Tongue (tissue), 2 donors: ENCODE results near the gene RPP14. TPM values are rescaled to one million over a fixed set of nuclear protein-coding genes. Genes with fewer than 3 reads are reported as not detected.
A peak's percentile ranks its signal among the peaks of the same experiment; 100 is the strongest.
"Not testable (repeated sequence)": the region's sequence is repeated elsewhere in the genome, so short reads cannot be mapped to it uniquely, and the experiment has no call there.

Experiments
- DNase-seq: peaks from one replicate; pipeline ENCODE4 v3.0.0-alpha.2; 2015
- total RNA-seq: library from RNA; depleted of rRNA; stranded (reverse); fragments of >200 nt; gene quantifications from one replicate; pipeline ENCODE4 v1.2.3, GENCODE V29; 2014

RPP14 gene
- 29.1 TPM for total RNA-seq

DNA sequence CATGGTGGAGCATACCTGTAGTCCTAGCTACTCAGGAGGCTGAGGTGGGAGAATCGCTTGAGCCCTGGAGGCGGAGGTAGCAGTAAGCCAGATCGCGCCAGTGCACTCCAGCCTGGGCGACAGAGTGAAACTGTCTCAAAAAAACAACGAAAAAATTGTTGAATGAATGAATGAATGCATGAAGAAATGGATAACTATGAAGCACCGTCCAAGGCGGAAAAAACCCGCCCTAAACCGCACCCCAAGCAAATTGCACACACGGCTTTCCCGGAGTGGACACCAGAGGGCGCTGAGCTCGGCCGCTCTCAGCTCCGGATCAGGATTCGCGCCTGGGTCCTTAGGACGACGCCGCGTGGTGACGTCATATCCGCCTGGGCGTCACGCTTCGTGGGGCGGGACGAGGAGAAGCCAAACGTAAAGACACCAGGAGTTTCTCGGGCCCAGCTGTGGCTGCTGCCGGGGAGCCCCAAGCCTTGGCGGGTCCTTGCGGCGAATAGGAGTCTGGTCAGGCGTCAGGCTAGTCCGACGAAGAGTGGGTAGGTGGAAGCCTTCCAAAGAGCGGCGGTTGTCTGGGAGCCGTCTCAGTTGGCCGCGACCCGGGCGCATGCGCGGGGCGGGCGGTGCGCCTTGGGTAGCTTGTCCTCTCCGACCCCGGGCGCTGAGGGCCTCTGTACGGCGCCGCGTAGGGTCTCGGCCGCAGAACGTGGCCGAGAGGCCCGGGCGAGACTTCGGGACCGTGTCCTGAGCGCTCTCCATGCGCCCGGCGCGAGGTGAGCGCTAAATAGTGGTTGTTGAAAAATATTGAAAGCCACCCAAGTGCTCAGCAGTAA is at the start of gene RPP14, which contains the start of gene HTD2:
Gene RPP14, plus strand, starts transcription at position 364 of the 830 bp plus-strand sequence. CDS start 4,085 bp downstream, outside the sequence.
Gene HTD2, plus strand, starts transcription at position 639 of the 830 bp plus-strand sequence. CDS start 11,094 bp downstream, outside the sequence.
- DNase-seq = peak; percentile 99

- no peak for DNase-seq
These were observed 49.5 kb upstream of the RPP14 start for GRCh38 chr3:58256511-58256910.

- no peak for DNase-seq
These were observed 47.5 kb upstream of the RPP14 start for GRCh38 chr3:58258392-58259055.

DNA sequence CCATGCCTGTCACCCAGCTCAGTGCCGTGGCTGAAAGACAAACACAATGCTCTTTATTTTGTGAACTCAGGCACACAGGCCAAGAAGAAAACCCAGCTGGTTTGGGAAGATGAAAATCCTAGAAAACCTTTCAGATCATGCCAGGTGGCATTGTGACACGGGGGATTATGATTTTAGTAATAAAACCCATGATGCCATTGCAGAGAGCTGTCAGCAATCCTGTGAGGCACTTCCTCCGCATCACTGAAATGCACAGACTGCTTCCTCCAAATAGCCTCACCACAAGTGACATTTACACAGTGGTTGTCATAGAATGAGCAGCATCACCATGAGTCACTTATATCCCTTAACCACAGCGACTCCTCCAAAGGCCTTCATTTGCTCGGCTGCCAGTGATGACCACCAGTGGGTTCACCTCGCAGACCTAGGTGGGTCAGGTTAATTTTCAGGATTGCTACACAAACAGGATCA is 45.7 kb upstream of the RPP14 start:
- DNase-seq = peak; percentile 46

DNA sequence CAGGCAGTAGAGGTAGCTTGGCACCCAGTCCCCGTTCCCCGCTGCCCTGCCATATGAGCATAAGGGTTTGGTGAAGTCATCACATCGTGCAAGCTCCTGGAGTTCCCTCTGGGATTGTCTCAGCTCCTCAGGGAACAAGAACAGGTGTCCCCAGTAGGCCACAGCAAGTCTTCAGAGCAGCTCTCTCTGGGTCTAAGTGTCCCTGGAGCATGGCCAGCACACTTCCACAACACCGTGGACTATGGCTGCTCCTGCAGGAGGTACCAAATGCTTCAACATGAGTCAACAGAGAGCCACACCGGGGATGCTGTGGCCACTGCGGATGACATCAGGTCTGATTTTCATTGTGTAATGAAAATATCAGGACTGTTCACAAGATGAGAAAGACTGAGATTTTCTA is 45.3 kb upstream of the RPP14 start:
- DNase-seq = peak; percentile 46

GRCh38 chr3:58261954-58262666 is 43.9 kb upstream of the RPP14 start:
- no peak for DNase-seq

DNA sequence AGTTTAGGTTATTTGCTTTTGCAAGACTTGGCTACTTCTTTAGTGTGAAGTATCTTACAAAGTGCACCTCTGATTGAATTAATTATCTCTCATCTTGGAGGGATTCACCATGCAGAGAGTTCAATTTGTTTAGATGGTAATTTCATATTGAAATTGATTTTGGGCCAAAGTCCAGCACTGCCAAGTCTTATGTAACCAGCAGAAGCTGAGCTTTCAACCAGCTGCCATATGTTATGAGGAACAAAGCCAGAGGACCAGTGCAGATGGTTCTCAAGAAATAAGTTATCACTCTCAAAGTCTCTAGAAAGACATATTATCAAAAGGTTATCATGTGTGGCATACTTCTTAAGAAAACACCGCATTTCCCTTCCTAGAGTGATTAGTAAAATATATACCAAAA is 39.5 kb upstream of the RPP14 start:
- DNase-seq = peak; percentile 70

DNA sequence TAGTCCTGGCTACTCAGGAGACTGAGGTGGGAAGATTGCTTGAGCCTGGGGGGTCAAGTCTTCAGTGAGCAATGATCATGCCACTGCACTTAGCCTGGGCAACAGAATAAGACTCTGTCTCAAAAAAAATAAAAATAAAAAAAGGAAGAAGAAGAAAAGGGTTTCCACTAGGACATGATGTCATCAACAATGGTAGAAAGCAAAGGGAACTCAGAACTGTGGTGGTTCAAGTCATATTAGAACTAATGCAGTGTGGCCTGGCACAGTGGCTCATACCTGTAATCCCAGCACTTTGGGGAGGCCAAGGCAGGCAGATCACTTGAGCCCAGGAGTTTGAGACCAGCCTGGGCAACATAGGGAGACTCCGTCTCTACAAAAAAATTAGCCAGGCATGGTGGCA is 38.5 kb upstream of the RPP14 start:
- not testable (repeated sequence) for DNase-seq

- no peak for DNase-seq
These were observed 36.7 kb upstream of the RPP14 start for GRCh38 chr3:58269356-58269755.

DNA sequence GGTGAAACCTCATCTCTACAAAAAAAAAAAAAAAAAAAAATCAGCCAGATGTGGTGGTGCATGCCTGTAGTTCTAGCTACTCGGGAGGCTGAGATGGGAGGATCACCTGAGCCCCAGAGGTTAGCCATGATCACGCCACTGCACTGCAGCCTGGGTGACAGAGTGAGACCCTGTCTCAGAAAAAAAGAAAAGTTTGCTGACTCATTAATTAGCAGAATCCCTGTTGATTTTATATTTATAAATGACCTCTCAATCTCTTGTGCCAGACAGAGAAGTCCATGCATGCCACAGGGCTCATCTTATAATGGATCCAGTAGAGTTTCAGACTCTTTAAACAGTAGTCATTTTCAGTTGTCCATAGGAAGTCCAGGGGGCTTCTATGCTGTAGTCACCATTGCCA is 35.6 kb upstream of the RPP14 start:
- DNase-seq = no peak

DNA sequence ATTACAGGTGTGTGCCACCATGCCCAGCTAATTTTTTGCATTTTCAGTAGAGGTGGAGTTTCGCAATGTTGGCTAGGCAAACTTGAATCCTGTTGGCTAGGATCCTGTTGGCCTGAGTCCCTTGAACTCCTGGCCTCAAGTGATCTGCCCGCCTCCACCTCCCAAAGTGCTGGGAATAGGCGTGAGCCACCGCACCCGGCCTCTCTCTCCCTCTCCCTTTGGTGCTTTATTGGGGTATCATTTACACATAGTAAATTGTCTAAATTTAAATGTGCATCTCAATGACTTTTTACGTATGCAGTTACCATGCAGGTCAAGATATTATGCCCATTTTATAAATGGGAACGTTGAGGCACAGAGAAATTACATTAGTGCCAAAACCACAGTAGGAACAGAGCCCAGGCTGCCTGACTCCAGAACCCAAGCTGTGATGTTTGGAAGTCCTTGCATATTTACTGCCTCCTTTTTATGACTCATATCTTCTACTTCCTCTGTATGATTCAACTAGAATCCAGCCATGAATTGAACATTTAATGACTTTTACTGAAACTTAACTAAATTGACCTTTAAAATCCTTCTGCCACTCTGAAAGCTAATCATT is 34.0 kb upstream of the RPP14 start:
- DNase-seq = no peak

DNA sequence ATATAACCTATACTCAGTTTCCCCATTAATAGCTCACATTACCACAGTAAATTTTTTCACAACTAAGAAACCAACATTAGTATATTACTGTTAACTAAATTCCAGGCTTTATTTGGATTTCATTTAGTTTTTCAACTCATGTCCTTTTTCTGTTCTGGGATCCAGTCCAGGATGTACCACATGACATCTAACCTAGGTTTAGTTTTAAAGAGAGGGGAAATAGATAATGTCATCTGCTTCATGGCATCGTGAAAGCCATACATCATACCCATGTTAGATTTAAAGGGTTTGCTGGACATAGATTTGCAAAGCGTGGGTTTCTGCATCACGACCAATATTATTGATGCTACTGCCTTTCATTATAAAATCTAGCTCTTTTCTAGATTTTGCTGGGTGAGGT is 33.2 kb upstream of the RPP14 start:
- DNase-seq = no peak

DNA sequence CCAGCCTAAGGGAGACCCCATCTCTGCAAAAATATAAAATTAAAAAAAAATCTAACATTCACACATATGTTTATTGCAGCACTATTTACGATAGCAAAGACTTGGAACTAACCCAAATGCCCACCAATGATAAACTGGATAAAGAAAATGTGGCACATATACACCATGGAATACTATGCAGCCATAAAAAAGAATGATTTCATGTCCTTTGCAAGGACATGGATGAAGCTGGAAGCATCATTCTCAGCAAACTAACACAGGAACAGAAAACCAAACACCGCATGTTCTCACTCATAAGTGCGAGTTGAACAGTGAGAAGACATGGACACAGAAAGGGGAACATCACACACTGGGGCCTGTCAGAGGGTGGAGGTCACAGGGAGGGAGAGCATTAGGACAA is 32.7 kb upstream of the RPP14 start:
- not testable (repeated sequence) for DNase-seq

- no peak for DNase-seq
These were observed 31.9 kb upstream of the RPP14 start for GRCh38 chr3:58274027-58274614.

- DNase-seq = no peak
These were observed 25.0 kb upstream of the RPP14 start for GRCh38 chr3:58281069-58281468.

DNA sequence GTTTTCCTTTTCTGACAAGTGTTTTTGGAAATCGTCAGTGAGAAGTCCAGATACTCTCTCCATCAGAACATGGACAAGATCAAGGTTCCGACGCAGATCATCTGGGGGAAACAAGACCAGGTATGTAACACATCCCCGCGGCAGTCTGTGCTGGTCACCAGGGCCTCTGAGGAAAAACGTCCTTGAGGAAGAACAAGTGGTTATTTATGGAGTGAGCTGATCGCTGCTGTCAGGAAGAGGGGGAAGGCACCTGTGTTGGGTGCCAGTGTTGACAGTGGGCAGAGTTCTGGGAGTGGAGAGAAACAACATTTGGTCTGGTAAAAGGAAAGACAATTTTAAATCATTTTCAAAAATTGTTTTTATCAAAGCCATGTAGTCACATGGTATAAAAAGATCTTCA is 20.7 kb upstream of the RPP14 start:
- DNase-seq = no peak

DNA sequence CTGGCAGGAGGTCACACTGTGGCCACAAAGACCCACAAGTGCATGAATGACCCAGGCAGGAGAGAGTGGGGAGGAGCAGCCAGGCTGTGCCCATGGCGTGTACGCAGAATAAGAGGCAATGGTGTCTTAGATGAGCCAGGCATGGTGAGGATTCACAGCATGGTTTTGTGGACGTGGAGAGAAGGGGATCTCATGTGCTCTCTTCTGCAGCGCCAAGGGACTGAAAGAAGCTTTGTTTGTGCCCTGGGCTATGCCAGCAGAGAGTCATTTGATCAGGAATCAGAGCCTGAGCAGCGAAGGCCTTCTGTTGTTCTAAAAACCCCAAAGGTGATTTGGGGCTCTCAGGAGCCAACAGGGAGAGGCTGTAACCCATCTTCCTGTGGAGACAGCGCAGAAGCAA is 18.7 kb upstream of the RPP14 start:
- no peak for DNase-seq

DNA sequence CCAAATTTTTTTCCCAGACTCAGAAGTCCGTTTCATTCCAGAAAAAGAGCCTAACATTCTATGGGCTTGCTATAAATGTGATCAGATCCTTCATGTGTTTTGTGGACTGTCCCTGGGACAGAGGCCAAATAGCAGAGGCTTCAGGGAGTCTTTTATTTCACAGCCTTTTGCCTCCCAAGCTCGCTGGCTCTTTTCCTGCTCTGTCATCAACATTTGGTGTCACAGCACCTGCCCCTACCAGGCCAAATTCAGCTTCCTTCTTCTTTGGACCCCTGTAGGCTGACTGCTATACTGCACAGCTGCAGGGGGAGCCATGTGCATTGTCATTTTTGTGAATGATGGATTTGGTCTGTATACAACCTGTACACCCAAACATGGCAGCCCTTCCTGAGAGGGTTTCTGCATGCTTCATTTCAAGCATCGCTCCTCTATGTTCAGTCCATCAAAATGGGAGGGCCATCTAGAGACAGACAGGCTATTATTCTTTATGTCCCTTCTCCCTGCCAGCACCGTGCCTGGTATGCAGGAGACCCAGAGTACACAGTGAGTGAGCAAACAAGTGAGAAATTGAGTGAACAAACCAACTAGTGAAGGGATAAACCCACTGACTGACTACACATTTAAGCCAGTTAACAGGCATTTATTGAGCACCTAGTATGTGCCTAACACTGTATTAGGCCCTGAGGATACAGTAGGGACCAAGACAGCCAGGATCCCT is 17.9 kb upstream of the RPP14 start:
- peak; percentile 89 for DNase-seq

DNA sequence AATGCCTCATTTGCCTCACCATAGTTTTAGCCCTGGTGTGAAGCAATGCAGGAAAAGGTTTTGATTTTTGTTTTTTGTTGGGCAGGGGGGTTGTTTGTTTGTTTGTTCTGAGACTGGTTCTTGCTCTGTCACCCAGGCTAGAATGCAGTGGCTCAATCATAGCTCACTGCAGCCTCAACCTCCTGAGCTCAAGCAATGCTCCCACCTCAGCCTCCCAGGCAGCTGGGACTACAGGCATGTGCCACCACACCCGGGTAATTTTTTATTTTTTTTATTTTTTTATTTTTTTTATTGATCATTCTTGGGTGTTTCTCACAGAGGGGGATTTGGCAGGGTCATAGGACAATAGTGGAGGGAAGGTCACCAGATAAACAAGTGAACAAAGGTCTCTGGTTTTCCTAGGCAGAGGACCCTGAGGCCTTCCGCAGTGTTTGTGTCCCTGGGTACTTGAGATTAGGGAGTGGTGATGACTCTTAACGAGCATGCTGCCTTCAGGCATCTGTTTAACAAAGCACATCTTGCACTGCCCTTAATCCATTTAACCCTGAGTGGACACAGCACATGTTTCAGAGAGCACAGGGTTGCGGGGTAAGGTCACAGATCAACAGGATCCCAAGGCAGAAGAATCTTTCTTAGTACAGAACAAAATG is 17.0 kb upstream of the RPP14 start:
- not testable (repeated sequence) for DNase-seq

- not testable (repeated sequence) for DNase-seq
These were observed 15.6 kb upstream of the RPP14 start for GRCh38 chr3:58290446-58290845.
